GM10847 (cell line): Measurements from ENCODE around the gene MRPL51.

Experiments used
- POLR2A ChIP-seq: IDR thresholded peaks from 2 replicates; pipeline ENCODE4 v1.6.1; 2011; ENCODE audit not compliant: insufficient read length; ENCODE audit errors: extremely low read depth

The MRPL51 gene

DNA sequence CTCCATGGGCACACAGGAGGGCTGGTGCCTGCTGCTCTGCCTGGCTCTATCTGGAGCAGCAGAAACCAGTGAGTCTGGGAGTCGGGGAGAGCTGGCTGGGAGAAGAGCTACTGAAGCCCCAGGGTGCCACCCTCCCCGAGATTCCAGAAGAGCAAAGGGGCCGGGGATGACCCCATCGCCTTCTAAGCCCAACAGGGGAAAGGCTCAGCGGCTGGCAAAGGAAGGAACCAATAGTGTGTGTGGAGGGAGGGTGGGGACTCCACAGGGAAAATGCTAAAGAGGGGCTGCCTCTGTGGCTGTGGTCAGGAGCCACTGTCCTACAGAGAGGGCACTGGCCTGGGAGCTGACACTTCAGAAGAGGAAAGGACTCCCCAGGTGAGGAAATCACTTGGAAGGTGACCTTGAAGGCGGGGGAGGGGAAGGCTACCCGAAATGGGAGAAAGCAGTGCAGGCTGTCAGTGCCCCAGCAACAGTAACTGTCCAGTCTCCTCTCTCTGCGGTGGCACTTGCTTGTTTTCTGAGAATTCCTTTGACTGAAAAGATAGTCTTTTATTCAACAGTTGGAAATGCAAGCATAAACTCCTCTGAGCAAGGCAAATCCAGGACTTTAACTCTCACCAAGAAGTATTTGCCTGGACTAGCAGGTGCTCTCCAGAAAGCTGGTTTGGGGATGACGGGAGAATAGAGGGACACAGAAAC lies 40.7 kb downstream of the MRPL51 start:
- no peak for TF ChIP-seq POLR2A

DNA sequence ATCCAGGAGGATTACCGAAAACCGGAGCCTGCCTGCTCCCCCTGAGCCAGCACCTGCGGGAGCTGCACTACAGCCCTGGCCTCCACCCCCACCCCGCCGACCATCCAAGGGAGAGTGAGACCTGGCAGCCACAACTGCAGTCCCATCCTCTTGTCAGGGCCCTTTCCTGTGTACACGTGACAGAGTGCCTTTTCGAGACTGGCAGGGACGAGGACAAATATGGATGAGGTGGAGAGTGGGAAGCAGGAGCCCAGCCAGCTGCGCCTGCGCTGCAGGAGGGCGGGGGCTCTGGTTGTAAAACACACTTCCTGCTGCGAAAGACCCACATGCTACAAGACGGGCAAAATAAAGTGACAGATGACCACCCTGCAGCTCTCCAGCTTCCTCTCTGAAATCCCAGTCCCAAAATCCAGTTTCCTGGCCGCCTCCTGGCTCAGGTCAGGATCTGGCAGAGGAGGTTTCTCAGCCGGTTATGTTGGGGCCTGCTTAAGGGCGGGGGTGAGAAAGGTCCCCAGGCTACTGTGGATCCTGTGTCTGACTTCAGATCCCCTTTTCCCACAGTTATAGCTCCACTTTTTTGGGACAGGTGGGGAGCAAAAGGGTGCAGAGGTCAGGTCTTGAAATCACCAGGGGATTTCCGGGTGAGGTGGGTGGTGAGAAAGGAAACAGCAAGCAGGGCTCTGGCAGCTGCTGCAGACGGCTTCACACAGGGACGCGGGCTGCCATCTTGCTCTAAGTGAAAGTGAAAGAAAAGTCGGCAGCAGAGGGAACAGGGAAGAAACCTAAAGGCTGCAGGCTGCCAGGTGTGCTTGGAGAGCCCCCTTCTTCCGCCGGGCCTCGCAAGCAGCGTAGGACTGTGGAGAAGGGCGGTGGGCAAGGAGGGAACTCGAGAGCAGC lies 41.5 kb downstream of the MRPL51 start, which contains the start of gene TAPBPL:
TAPBPL (plus strand) TSS at position 695 of the 897 bp plus-strand sequence. CDS start 207 bp downstream, outside the sequence.
- TF ChIP-seq POLR2A, result peak; percentile 52

DNA sequence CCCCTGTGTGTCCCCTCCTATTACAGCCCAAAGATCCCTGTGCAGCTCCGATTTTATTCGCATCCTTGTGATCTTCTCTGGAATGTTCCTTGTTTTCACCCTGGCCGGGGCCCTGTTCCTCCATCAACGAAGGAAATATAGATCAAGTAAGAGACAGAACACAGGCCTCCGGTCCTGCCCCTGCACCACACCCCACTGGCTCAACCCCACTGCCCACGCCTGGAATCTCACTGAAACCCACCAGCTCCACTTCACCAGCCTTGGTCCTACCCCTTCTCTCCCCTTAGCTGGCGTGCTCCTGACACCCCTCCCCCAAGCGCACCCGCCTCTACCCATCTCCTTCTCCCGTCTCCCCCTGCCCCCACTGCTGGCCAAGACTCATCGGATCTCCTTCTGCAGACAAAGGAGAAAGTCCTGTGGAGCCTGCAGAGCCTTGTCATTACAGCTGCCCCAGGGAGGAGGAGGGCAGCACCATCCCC lies 42.2 kb downstream of the MRPL51 start:
- TF ChIP-seq POLR2A, result no peak

DNA sequence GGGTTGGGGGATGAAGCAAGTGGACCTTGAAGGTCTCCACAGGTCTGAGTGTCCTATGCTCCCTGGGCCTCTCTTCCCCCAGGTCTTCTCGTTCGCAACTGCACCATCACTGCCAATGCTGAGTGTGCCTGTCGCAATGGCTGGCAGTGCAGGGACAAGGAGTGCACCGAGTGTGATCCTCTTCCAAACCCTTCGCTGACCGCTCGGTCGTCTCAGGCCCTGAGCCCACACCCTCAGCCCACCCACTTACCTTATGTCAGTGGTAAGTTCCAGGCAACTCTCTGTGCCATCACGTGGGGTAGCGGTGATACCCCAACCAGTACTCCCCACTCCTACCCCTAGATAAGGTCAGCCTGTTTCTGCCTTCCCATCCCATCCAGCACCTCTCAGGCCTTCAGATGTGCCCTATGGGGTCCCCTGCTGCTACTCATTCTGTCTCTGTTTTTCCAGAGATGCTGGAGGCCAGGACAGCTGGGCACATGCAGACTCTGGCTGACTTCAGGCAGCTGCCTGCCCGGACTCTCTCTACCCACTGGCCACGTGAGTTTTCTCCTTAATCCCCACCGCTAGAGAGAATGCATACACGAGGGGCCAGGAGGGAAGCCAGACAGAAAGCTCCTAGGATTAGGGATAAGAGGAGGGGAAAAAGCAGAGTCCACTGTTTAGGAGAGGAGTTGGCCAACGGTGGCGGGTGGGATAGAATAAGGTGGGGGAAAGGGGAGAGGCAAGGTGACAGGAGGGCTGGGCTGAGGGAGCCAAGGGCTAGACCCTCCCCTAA lies 42.8 kb downstream of the MRPL51 start:
- no peak for TF ChIP-seq POLR2A

DNA sequence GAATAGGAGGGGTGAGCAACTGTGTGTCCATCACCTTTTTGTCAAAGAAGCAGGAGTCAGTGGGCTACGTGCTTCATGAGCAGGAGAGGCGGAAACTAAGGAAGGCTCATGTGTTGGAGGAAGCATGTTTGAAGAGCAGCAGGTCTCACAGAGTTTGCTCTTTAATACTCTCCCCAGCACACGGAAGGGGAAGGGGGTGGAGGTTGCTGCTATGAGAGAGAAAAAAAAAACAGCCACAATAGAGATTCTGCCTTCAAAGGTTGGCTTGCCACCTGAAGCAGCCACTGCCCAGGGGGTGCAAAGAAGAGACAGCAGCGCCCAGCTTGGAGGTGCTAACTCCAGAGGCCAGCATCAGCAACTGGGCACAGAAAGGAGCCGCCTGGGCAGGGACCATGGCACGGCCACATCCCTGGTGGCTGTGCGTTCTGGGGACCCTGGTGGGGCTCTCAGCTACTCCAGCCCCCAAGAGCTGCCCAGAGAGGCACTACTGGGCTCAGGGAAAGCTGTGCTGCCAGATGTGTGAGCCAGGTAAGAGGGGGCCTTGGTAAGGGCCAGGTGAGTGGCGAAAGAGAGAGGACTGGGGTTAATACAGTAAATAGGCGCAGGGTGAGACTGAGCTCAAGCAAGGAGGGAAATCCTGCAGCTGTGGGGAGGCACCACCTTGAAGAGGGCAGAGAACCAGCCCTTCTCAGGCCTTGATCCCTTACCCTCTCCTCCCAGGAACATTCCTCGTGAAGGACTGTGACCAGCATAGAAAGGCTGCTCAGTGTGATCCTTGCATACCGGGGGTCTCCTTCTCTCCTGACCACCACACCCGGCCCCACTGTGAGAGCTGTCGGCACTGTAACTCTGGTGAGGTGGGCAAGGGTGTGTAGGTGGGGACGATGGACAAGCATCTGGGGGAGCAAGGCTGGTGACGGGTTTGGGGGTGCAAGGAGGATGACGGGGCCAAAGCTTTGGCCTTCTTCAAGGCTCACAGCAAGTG lies 48.1 kb downstream of the MRPL51 start, which contains the start of gene CD27:
CD27 (plus strand) TSS at position 252 of the 985 bp plus-strand sequence; CDS start at position 393, 141 bp downstream.
- TF ChIP-seq POLR2A, result peak; percentile 58

DNA sequence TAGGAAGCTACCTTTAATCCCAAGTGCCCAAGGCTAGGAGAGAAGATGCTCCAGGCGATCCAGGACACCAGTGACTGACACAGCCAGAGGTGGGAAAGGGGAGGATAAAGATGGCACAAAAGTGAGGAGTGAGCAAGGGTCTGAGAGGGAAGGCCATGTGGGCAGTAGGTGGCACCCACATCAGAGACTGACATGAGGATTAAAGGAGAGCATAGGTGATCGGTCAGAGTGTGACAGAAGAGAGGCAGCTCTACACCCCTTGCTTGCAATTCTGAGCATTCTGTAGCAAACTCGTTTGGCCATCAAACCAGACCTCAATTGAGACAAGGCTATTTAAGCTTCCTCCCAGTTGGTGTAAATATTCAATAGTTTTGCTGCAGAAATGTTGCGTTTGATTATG lies 49.0 kb downstream of the MRPL51 start:
- TF ChIP-seq POLR2A, result peak; percentile 26

DNA sequence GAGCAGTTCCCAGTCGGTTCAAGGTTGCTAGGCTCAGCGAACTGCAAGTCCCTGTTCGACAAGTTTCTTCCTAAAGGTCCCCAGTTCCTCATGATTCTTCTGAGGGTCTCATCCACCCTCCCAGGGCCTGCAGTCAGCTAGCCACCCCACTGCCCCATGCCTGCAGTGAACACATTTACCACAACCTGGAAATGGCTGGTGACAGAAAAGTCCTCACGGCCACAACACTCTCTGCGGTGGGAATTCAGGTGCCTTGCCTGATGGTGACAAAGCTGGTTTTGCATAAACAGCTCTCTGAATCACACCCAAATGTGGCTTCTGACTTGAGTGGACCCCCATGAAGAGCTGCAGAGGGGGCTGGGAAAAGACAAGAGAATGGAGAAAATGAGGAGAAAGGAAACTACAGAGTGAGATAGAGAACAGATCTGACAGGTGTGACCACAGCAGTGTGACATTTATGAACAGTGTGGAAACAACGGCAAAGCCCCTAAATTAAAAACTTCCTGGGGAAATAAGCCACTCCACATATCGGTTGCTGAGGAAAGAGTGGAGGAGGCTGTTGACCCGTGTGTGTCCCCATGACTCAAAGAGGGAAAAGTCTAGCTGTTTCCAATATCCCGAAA lies 49.6 kb downstream of the MRPL51 start:
- peak; percentile 30 for TF ChIP-seq POLR2A

DNA sequence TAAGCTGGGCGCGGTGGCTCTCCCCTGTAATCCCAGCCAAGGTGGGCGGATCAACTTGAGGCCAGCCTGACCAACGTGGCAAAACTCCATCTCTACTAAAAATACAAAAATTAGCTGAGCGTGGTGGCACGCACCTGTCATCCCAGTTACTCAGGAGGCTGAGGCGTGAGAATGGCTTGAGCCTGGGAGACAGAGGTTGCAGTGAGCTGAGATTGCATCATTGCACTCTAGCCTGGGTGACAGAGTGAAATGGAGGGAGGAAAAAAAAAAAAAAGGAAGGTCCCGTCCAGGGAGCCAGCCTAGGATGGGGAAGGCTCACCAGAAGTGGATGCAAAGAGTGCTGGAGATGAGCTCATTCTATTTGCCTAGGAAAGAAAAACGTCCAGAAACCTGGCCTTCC lies 50.2 kb downstream of the MRPL51 start:
- no peak for TF ChIP-seq POLR2A
